ENCODE measurements around the gene MUCL3. TPM values are rescaled to one million over a fixed set of nuclear protein-coding genes. Genes with fewer than 3 reads are reported as not detected.
"Not testable (repeated sequence)": the region's sequence is repeated elsewhere in the genome, so short reads cannot be mapped to it uniquely, and the experiment has no call there.

MUCL3 gene
- total RNA-seq, 1 donor from 2014 or later: 3.5 TPM

DNA sequence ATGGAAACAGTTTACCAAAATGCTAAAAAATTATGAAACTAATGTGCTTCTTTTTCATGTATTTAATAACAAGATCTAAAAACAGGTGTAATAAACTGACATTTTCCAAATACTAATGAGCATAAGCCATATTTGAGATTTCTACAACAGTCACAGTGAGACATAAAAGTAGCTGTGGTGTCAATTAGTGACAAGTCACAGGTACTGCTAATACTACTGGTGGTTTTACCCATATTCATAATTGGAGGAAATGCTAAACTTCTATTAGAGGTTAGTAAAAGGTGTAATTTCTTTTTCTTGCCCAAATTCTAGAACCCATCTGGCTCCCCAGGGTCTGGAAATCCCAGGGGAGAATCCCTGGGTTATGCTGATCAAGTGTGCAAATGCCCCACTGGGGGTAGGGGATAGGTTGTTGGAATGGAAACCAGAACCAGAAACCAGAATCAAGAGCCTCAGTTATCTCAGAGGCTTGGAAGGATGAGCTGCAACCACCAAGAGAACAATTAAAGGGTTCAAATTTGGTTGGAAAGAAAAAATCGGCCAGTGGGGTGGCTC is 39.8 kb upstream of the MUCL3 start:
- Mint-ChIP-seq H3K4me1 (ENCODE audit: unreplicated experiment) (peaks cover 8% of the 10 kb centered on the region), H3K27me3 (no peaks in the 10 kb centered on the region), H3K4me3 (no peak overlapping the region), H3K9me3 (no peaks in the 10 kb centered on the region), H3K36me3 (no peaks in the 10 kb centered on the region), H3K27ac (no peak overlapping the region)
- TF ChIP-seq, protein P1, sequence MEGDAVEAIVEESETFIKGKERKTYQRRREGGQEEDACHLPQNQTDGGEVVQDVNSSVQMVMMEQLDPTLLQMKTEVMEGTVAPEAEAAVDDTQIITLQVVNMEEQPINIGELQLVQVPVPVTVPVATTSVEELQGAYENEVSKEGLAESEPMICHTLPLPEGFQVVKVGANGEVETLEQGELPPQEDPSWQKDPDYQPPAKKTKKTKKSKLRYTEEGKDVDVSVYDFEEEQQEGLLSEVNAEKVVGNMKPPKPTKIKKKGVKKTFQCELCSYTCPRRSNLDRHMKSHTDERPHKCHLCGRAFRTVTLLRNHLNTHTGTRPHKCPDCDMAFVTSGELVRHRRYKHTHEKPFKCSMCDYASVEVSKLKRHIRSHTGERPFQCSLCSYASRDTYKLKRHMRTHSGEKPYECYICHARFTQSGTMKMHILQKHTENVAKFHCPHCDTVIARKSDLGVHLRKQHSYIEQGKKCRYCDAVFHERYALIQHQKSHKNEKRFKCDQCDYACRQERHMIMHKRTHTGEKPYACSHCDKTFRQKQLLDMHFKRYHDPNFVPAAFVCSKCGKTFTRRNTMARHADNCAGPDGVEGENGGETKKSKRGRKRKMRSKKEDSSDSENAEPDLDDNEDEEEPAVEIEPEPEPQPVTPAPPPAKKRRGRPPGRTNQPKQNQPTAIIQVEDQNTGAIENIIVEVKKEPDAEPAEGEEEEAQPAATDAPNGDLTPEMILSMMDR (conservative IDR thresholded peaks at IDR 0.05): no peak
- no peak for DNase-seq (ENCODE audit: extremely low spot score, unreplicated experiment)

DNA sequence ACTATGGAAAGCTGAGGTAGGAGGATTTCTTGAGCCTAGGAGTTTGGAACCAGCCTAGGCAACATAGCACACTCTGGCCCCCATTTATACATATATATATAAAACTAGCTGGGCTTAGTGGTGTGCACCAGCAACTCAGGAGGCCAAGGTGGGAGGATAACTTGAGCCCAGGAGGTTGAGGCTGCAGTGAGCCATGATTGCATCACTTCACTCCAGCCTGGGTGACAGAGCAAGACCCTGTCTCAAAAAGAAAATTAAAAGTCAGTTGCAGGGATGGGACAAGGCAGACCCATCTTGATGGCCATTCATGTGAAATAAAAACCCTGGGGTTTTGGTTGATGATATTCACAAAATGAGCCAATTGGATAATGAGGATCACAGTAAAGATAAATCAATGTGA is 39.3 kb upstream of the MUCL3 start:
- no peaks in the 10 kb centered on the region for H3K36me3 Mint-ChIP-seq
- peaks cover 8% of the 10 kb centered on the region for H3K4me1 Mint-ChIP-seq (ENCODE audit: unreplicated experiment)
- no peaks in the 10 kb centered on the region for H3K27me3 Mint-ChIP-seq
- TF ChIP-seq, protein P1 (conservative IDR thresholded peaks at IDR 0.05): no peak
- no peaks in the 10 kb centered on the region for H3K9me3 Mint-ChIP-seq
- no peak overlapping the region for H3K4me3 Mint-ChIP-seq
- H3K27ac Mint-ChIP-seq: no peak overlapping the region
- no peak for DNase-seq (ENCODE audit: extremely low spot score, unreplicated experiment)

DNA sequence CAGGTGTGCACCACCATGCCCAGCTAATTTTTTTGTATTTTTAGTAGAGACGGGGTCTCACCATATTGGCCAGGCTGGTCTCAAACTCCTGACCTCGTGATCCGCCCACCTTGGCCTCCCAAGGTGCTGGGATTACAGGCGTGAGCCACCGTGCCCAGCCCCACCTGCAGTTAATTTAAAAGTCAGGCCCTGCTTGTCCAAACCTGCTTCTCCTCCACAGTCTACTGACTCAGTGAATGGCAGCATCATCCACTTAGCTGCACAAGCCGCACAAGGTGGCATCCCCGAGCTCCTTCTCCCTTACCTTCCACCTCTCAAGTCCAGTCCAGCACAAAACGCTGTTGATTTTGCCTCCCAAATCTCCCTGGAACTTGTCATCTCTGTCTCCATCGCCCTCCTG is 38.6 kb upstream of the MUCL3 start:
- not testable (repeated sequence) for H3K27ac Mint-ChIP-seq; H3K4me1 Mint-ChIP-seq (ENCODE audit: unreplicated experiment); DNase-seq (ENCODE audit: extremely low spot score, unreplicated experiment); H3K27me3 Mint-ChIP-seq; H3K9me3 Mint-ChIP-seq; H3K36me3 Mint-ChIP-seq; H3K4me3 Mint-ChIP-seq

DNA sequence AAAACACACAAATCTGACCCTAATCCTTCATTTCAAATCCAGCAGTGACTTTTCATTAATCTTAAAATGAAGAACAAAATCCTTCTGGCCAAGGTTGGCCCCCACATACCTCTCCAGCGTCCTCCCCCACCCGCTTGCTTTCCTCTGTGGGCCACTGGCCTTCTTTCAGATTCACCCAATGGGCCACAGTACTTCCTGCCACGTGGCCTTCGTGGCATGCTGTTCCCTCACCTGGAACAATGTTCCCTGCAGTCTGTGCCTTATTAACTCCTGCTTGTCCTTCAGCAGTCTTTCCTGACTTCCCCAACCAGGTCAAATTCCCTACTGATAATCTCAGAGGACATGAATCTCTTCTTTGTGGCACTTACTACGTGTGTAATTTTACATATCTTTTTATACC is 38.1 kb upstream of the MUCL3 start:
- Mint-ChIP-seq H3K4me1 (ENCODE audit: unreplicated experiment) (peaks cover 8% of the 10 kb centered on the region), H3K27me3 (no peaks in the 10 kb centered on the region), H3K4me3 (no peak overlapping the region), H3K27ac (no peak overlapping the region), H3K9me3 (no peaks in the 10 kb centered on the region), H3K36me3 (no peaks in the 10 kb centered on the region)
- no peak for DNase-seq (ENCODE audit: extremely low spot score, unreplicated experiment)
- TF ChIP-seq, protein P1 (conservative IDR thresholded peaks at IDR 0.05): no peak

DNA sequence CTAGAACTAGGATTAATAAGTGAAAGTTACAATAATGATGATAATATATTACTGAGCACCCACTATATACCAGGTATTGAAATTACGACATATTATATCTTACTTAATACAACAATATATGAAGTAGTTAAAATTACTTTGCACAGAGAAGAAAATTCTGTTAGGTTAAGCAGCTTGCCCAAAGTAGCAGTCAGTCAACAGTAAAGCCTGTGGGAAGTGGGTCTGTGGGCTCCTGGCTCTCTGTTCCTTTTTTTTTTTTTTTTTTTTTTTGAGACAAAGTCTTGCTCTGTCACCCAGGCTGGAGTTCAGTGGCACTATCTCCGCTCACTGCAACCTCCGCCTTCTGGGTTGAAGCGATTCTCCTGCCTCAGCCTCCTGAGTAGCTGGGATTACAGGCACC is 37.5 kb upstream of the MUCL3 start:
- Mint-ChIP-seq H3K36me3 (no peaks in the 10 kb centered on the region), H3K4me3 (no peak overlapping the region)
- TF ChIP-seq, protein P1 (conservative IDR thresholded peaks at IDR 0.05): no peak

DNA sequence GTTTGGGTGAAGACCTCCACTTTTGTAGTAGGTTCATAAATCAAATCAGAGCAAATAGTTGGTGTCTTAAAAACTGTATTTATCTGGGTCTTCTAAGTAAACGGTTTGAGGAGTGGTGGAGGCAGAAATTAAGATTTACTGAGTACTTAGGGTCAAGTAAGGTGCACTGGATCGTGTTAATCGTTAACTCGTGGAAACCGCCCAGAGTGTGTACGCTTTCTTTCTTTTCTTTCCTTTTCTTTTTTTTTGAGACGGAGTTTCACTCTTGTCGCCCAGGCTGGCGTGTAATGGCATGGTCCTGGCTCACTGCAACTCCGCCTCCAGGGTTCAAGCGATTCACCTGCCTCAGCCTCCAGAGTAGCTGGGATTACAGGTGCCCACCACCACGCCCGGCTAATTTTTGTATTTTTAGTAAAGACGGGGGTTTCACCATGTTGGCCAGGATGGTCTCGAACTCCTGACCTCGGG is 33.4 kb upstream of the MUCL3 start:
- Mint-ChIP-seq H3K4me3 (peak overlapping the region; percentile 99), H3K4me1 (ENCODE audit: unreplicated experiment) (peaks cover 23% of the 10 kb centered on the region), H3K27ac (peak overlapping the region; percentile 84)
- not testable (repeated sequence) for H3K36me3 Mint-ChIP-seq; H3K27me3 Mint-ChIP-seq; DNase-seq (ENCODE audit: extremely low spot score, unreplicated experiment); H3K9me3 Mint-ChIP-seq

More for the DNA sequence above, 37.5 kb upstream of the MUCL3 start:
- H3K27me3 Mint-ChIP-seq: no peaks in the 10 kb centered on the region
- no peaks in the 10 kb centered on the region for H3K9me3 Mint-ChIP-seq
- DNase-seq (ENCODE audit: extremely low spot score, unreplicated experiment): no peak
- no peak overlapping the region for H3K27ac Mint-ChIP-seq
- H3K4me1 Mint-ChIP-seq (ENCODE audit: unreplicated experiment): peaks cover 14% of the 10 kb centered on the region
